ENCODE results near the gene SCG5.
A peak's percentile ranks its signal among the peaks of the same experiment; 100 is the strongest.

The SCG5 gene

GRCh38 chr15:32675466-32675865, 34.0 kb downstream of the SCG5 start:
- POLR2A ChIA-PET = no interaction called here
- TF ChIP-seq ZNF214 (tag by site-specific recombination; IDR thresholded peaks at IDR 0.05; ENCODE audit: borderline replicate concordance) = no peak
- TF ChIP-seq ZNF571 (tag by site-specific recombination; IDR thresholded peaks at IDR 0.05) = no peak
- TF ChIP-seq, protein P1, sequence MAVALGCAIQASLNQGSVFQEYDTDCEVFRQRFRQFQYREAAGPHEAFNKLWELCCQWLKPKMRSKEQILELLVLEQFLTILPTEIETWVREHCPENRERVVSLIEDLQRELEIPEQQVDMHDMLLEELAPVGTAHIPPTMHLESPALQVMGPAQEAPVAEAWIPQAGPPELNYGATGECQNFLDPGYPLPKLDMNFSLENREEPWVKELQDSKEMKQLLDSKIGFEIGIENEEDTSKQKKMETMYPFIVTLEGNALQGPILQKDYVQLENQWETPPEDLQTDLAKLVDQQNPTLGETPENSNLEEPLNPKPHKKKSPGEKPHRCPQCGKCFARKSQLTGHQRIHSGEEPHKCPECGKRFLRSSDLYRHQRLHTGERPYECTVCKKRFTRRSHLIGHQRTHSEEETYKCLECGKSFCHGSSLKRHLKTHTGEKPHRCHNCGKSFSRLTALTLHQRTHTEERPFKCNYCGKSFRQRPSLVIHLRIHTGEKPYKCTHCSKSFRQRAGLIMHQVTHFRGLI (tag by site-specific recombination; IDR thresholded peaks at IDR 0.05) = no peak
- Histone ChIP-seq H3K27ac (ENCODE audit: extremely low read depth, low read depth, low read length) (no peak overlapping the region), H3K9me3 (ENCODE audit: control insufficient read depth, insufficient read depth, low read depth, low read length) (no peaks in the 10 kb centered on the region), H3K4me3 (ENCODE audit: low read depth, low read length) (no peak overlapping the region), H3K36me3 (ENCODE audit: control insufficient read depth in 2 of 2, insufficient read depth in 1 of 2, low read length in 2 of 2) (no peaks in the 10 kb centered on the region), H3K4me1 (ENCODE audit: control insufficient read depth, insufficient read depth, low read length) (peaks cover 2% of the 10 kb centered on the region; the same call in 1 of the 2 replicates)
- CTCF ChIA-PET = interaction anchor here (1.5 kb wide), 1 partner anchor 13 kb away, joined by 5 read pairs; no protein-coding TSS in a partner anchor

DNA sequence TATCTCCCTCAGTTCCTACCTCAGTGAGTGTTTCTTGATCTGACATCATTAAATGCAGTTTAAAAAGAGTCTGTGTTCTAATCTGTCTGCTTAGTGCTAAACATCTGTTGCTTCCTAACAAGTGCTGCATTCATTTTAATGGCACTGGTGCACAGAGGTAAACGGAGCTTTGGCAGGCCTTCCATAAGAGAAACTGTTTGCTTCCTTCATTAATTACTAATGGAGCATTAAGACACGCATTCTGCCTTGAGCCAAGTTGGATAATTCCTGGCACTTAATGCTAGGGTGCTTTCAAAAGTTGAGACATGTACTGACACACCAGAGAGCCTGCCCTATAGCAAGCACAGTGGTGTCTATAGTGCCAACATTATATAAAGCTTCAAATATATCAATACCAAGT, 34.7 kb downstream of the SCG5 start:
- POLR2A ChIA-PET = no interaction called here
- TF ChIP-seq SCRT2 (tag by site-specific recombination; IDR thresholded peaks at IDR 0.05) = peak; percentile 80
- 0 out of 2 replicates have a peak, but pooled peaks have one; percentile 13 for TF ChIP-seq SCRT1 (tag by site-specific recombination; IDR thresholded peaks at IDR 0.05; ENCODE audit: borderline replicate concordance)
- no peak for TF ChIP-seq ZNF174 (tag by site-specific recombination; IDR thresholded peaks at IDR 0.05)
- H3K4me3 ChIP-seq (ENCODE audit: low read depth, low read length) = no peak overlapping the region
- H3K27ac ChIP-seq (ENCODE audit: extremely low read depth, low read depth, low read length) = no peak overlapping the region
- H3K4me1 ChIP-seq (ENCODE audit: control insufficient read depth, insufficient read depth, low read length) = peaks cover 2% of the 10 kb centered on the region; the same call in 1 of the 2 replicates
- no peaks in the 10 kb centered on the region for H3K36me3 ChIP-seq (ENCODE audit: control insufficient read depth in 2 of 2, insufficient read depth in 1 of 2, low read length in 2 of 2)
- CTCF ChIA-PET = interaction anchor here (0.9 to 1.5 kb wide), 2 partner anchors 12 to 14 kb away, joined by 3 to 5 read pairs; no protein-coding TSS in a partner anchor
- H3K9me3 ChIP-seq (ENCODE audit: control insufficient read depth, insufficient read depth, low read depth, low read length) = no peaks in the 10 kb centered on the region

DNA sequence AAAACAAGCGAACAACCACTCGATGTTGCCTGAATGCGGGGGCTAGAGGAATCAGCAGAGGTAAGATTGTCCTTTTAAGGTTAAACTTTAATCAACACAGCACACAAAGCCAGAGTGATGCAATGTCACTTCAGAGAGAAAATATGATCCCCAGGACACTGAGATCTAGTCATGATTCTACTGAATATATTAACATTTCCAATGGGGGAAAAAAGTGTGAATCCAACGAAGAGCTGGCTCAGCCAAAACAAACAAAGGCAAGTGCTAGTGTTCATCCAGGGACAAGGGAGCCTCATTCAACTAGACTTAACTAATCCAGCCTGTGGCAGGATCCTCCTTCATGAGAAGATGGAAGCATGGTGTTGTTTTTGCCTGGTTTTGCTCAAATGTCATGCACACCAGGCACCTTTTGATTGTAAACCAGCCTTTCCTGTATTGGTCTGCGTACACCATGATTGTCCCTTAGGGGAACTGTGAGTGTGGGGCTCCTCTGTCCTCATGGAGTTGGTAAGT, 35.8 kb downstream of the SCG5 start:
- CTCF ChIA-PET = interaction anchor here (0.9 kb wide), 1 partner anchor 14 kb away, joined by 5 read pairs; no protein-coding TSS in a partner anchor
- TF ChIP-seq PATZ1 (tag by site-specific recombination; IDR thresholded peaks at IDR 0.05) = peak; percentile 46
- no peak for TF ChIP-seq ZNF621 (tag by site-specific recombination; IDR thresholded peaks at IDR 0.05)
- TF ChIP-seq ZNF423 (tag by site-specific recombination; IDR thresholded peaks at IDR 0.05) = no peak
- TF ChIP-seq ZNF335 (tag by site-specific recombination; conservative IDR thresholded peaks at IDR 0.05) = 0 out of 2 replicates have a peak, but pooled peaks have one; percentile 23
- no peak for TF ChIP-seq ZNF596 (tag by site-specific recombination; IDR thresholded peaks at IDR 0.05)
- TF ChIP-seq BCL11B (tag by site-specific recombination; IDR thresholded peaks at IDR 0.05; ENCODE audit: low read depth) = no peak
- TF ChIP-seq ZNF792 (tag by site-specific recombination; IDR thresholded peaks at IDR 0.05) = no peak
- TF ChIP-seq, protein P2, sequence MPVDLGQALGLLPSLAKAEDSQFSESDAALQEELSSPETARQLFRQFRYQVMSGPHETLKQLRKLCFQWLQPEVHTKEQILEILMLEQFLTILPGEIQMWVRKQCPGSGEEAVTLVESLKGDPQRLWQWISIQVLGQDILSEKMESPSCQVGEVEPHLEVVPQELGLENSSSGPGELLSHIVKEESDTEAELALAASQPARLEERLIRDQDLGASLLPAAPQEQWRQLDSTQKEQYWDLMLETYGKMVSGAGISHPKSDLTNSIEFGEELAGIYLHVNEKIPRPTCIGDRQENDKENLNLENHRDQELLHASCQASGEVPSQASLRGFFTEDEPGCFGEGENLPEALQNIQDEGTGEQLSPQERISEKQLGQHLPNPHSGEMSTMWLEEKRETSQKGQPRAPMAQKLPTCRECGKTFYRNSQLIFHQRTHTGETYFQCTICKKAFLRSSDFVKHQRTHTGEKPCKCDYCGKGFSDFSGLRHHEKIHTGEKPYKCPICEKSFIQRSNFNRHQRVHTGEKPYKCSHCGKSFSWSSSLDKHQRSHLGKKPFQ (tag by site-specific recombination; IDR thresholded peaks at IDR 0.05) = peak; percentile 88
- peak; percentile 75 for TF ChIP-seq ZBTB48 (tag by site-specific recombination; IDR thresholded peaks at IDR 0.05)
- no peak for TF ChIP-seq ZBTB1 (tag by site-specific recombination; IDR thresholded peaks at IDR 0.05)
- TF ChIP-seq BCL11A (tag by site-specific recombination; IDR thresholded peaks at IDR 0.05; ENCODE audit: low read depth) = peak; percentile 51; the same call in 1 of the 2 replicates
- peak; percentile 47; the same call in 1 of the 2 replicates for TF ChIP-seq ZNF366 (tag by site-specific recombination; conservative IDR thresholded peaks at IDR 0.05)
- peak; percentile 88 for TF ChIP-seq ZBTB17 (tag by site-specific recombination; IDR thresholded peaks at IDR 0.05)
- TF ChIP-seq WT1 (tag by site-specific recombination; IDR thresholded peaks at IDR 0.05) = peak; percentile 29; the same call in 1 of the 2 replicates
- peak; percentile 24; the same call in 1 of the 2 replicates for TF ChIP-seq GLIS1 (tag by site-specific recombination; IDR thresholded peaks at IDR 0.05)
- TF ChIP-seq FEZF1 (tag by site-specific recombination; IDR thresholded peaks at IDR 0.05) = peak; percentile 62
- peak; percentile 56; the same call in 1 of the 2 replicates for TF ChIP-seq ZNF629 (tag by site-specific recombination; IDR thresholded peaks at IDR 0.05)
- TF ChIP-seq MZF1 (tag by site-specific recombination; IDR thresholded peaks at IDR 0.05; ENCODE audit: borderline replicate concordance) = peak; percentile 79
- TF ChIP-seq OSR2 (tag by site-specific recombination; IDR thresholded peaks at IDR 0.05) = 0 out of 2 replicates have a peak, but pooled peaks have one; percentile 18

More for the DNA sequence above, 35.8 kb downstream of the SCG5 start:
- Histone ChIP-seq H3K36me3 (ENCODE audit: control insufficient read depth in 2 of 2, insufficient read depth in 1 of 2, low read length in 2 of 2) (no peaks in the 10 kb centered on the region), H3K4me1 (ENCODE audit: control insufficient read depth, insufficient read depth, low read length) (peaks cover 2% of the 10 kb centered on the region; the same call in 1 of the 2 replicates), H3K9me3 (ENCODE audit: control insufficient read depth, insufficient read depth, low read depth, low read length) (no peaks in the 10 kb centered on the region), H3K4me3 (ENCODE audit: low read depth, low read length) (no peak overlapping the region), H3K27ac (ENCODE audit: extremely low read depth, low read depth, low read length) (peak overlapping the region; percentile 5; the same call in 1 of the 2 replicates)
- POLR2A ChIA-PET = no interaction called here
